Parietal lobe (tissue), 2 donors: ENCODE results near the gene FANK1. TPM values are rescaled to one million over a fixed set of nuclear protein-coding genes. Genes with fewer than 3 reads are reported as not detected.

Experiments
- small RNA-seq: library from RNA; depleted of rRNA; stranded (forward); fragments of <200 nt; gene quantifications from one replicate; pipeline ENCODE3, GENCODE V24; 2014; ENCODE audit warnings: low replicate concordance
- total RNA-seq: library from RNA; depleted of rRNA; stranded (reverse); fragments of >200 nt; gene quantifications from one replicate; pipeline ENCODE4 v1.2.3, GENCODE V29; 2014

FANK1 gene
- 2.2 TPM for total RNA-seq

GRCh38 chr10:125896088-125896934 is at the start of gene FANK1:
FANK1 (plus strand) TSS chr10:125896564; CDS start chr10:125896643, 79 bp downstream.

GRCh38 chr10:125881192-125881591 is 15.2 kb upstream of the FANK1 start, which contains the start of gene DHX32:
DHX32 (minus strand) TSS chr10:125881292; CDS start chr10:125880824, 468 bp downstream.

Small RNA genes within 50 kb of the gene (small RNA-seq; reads per million reads assigned to genes)
- not detected for gene GNG10P1
- gene RF00017: not detected
- gene RNU2-42P: not detected

Other genes starting within 250 kb of the FANK1 start
- gene TEX36, start 213.4 kb upstream of the FANK1 start, total RNA-seq: not detected
- 76.1 TPM for gene EDRF1, start 176.9 kb upstream of the FANK1 start, total RNA-seq
- 0.31 TPM for gene MMP21, start 120.7 kb upstream of the FANK1 start, total RNA-seq
- 51.3 TPM for gene UROS, start 73.3 kb upstream of the FANK1 start, total RNA-seq
- 29.4 TPM for gene BCCIP, start 73.0 kb upstream of the FANK1 start, total RNA-seq
- 22.5 TPM for gene DHX32, start 15.3 kb upstream of the FANK1 start, total RNA-seq